Esophagus muscularis mucosa (tissue), 4 donors: Measurements from ENCODE around the gene ATAD3B.

ENCODE experiments used
- EP300 ChIP-seq: sonication (generic); formaldehyde crosslinking; IDR thresholded peaks from one replicate; pipeline ENCODE4 v1.6.1; 2017; ENCODE audit warnings: antibody characterized with exemption
- POLR2A ChIP-seq: fragments of 450-650 bp; IDR thresholded peaks from one replicate; pipeline ENCODE4 v1.6.1; 2017; ENCODE audit warnings: antibody characterized with exemption, moderate library complexity, mild to moderate bottlenecking, low read depth
- TF ChIP-seq, protein P1 (sequence below), 3 experiments: fragments of 200-600 bp in 2 of 3; fragments of 450-650 bp in 1 of 3; sonication (generic) in 2 of 3; IDR thresholded peaks; one replicate each; pipeline ENCODE4 v1.5.1; 2017 to 2019; ENCODE audit warnings: antibody characterized with exemption in 3 of 3, mild to moderate bottlenecking in 2 of 3, moderate library complexity in 1 of 3

DNA sequence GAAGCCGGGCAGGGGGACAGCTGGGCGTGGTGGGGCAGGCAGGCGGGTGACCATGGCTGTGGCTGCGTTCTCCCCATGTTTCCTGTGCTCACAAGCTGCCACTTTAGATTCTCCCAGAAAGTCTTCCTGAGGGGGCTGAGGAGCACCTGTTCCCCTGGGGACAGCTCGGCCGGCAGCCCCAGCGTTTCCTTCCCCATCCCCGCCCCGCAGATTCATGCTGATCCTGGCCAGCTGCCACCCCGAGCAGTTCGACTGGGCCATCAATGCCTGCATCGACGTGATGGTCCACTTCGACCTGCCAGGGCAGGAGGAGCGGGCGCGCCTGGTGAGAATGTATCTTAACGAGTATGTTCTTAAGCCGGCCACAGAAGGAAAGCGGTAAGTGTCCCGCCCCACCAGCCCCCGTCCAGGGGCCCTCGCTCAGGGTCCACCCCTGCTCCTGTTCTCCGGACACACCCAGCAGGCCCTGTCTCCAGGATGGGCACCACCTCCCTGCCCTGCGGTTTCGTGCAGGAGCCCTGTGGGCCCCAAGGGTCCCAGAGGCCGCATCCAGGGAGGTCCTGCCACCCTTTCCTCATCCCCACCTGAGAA is 10.9 kb upstream of the ATAD3B start:
- TF ChIP-seq EP300 (no peak), POLR2A (no peak)
- TF ChIP-seq, protein P1, sequence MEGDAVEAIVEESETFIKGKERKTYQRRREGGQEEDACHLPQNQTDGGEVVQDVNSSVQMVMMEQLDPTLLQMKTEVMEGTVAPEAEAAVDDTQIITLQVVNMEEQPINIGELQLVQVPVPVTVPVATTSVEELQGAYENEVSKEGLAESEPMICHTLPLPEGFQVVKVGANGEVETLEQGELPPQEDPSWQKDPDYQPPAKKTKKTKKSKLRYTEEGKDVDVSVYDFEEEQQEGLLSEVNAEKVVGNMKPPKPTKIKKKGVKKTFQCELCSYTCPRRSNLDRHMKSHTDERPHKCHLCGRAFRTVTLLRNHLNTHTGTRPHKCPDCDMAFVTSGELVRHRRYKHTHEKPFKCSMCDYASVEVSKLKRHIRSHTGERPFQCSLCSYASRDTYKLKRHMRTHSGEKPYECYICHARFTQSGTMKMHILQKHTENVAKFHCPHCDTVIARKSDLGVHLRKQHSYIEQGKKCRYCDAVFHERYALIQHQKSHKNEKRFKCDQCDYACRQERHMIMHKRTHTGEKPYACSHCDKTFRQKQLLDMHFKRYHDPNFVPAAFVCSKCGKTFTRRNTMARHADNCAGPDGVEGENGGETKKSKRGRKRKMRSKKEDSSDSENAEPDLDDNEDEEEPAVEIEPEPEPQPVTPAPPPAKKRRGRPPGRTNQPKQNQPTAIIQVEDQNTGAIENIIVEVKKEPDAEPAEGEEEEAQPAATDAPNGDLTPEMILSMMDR (IDR thresholded peaks at IDR 0.05): no peak
